ENCODE data around the gene B3GNT7.

B3GNT7 gene

GRCh38 chr2:231369580-231370428 is 25.7 kb upstream of the B3GNT7 start:
- TF ChIP-seq CTCF (conservative IDR thresholded peaks at IDR 0.05), result no peak
- H3K27ac ChIP-seq, result no peak overlapping the region

- TF ChIP-seq CTCF (conservative IDR thresholded peaks at IDR 0.05), result no peak
- H3K27ac ChIP-seq, result no peak overlapping the region
These were observed 25.1 kb upstream of the B3GNT7 start for GRCh38 chr2:231370429-231370748.

- TF ChIP-seq CTCF (conservative IDR thresholded peaks at IDR 0.05), result no peak
- H3K27ac ChIP-seq, result no peak overlapping the region
These were observed 24.6 kb upstream of the B3GNT7 start for GRCh38 chr2:231370749-231371429.

- TF ChIP-seq CTCF (conservative IDR thresholded peaks at IDR 0.05), result no peak
- no peak overlapping the region for H3K27ac ChIP-seq
These were observed 24.0 kb upstream of the B3GNT7 start for GRCh38 chr2:231371430-231372054.

- no peak for TF ChIP-seq CTCF (conservative IDR thresholded peaks at IDR 0.05)
- no peak overlapping the region for H3K27ac ChIP-seq
These were observed 23.2 kb upstream of the B3GNT7 start for GRCh38 chr2:231372326-231372725.

- H3K27ac ChIP-seq, result no peak overlapping the region
These were observed 22.3 kb upstream of the B3GNT7 start for GRCh38 chr2:231373184-231373583.

More at GRCh38 chr2:231373184-231373583, 22.3 kb upstream of the B3GNT7 start:
- TF ChIP-seq CTCF (conservative IDR thresholded peaks at IDR 0.05), result no peak
